HCT116 (cell line): ENCODE measurements around the gene ENTPD3.

ENCODE experiments used
- EZH2phosphoT487 ChIP-seq: fragments of 200-600 bp; IDR thresholded peaks from 2 replicates; pipeline ENCODE4 v1.6.1; 2018; ENCODE audit warnings: antibody characterized with exemption, borderline replicate concordance
- JUND ChIP-seq: IDR thresholded peaks from 2 replicates; pipeline ENCODE4 v1.6.1; 2012
- RAD21 ChIP-seq: IDR thresholded peaks from 2 replicates; pipeline ENCODE4 v1.6.1; 2012; ENCODE audit warnings: low read depth, mild to moderate bottlenecking
- ZFX ChIP-seq: fragments of 450-650 bp; IDR thresholded peaks from 2 replicates; pipeline ENCODE4 v1.6.1; 2017
- TF ChIP-seq, protein P1 (sequence below), 3 experiments: fragments of 200-600 bp in 1 of 3; sonication (generic) in 1 of 3; IDR thresholded peaks in 2 of 3; conservative IDR thresholded peaks in 1 of 3; 2 replicates each; pipeline ENCODE4 v1.5.1; 2012 to 2017; ENCODE audit warnings: low read depth in 2 of 3, low read length in 2 of 3, antibody characterized with exemption in 1 of 3, borderline replicate concordance in 1 of 3, control low read depth in 1 of 3, mild to moderate bottlenecking in 1 of 3, mixed read lengths in 1 of 3, mixed run types in 1 of 3, moderate library complexity in 1 of 3; ENCODE audit not compliant: insufficient read depth in 1 of 3

GRCh38 chr3:40339871-40340270 is 47.1 kb upstream of the ENTPD3 start:
- TF ChIP-seq RAD21 = no peak
- no peak for TF ChIP-seq ZFX
- no peak for TF ChIP-seq EZH2phosphoT487
- TF ChIP-seq, protein P1, sequence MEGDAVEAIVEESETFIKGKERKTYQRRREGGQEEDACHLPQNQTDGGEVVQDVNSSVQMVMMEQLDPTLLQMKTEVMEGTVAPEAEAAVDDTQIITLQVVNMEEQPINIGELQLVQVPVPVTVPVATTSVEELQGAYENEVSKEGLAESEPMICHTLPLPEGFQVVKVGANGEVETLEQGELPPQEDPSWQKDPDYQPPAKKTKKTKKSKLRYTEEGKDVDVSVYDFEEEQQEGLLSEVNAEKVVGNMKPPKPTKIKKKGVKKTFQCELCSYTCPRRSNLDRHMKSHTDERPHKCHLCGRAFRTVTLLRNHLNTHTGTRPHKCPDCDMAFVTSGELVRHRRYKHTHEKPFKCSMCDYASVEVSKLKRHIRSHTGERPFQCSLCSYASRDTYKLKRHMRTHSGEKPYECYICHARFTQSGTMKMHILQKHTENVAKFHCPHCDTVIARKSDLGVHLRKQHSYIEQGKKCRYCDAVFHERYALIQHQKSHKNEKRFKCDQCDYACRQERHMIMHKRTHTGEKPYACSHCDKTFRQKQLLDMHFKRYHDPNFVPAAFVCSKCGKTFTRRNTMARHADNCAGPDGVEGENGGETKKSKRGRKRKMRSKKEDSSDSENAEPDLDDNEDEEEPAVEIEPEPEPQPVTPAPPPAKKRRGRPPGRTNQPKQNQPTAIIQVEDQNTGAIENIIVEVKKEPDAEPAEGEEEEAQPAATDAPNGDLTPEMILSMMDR (IDR thresholded peaks at IDR 0.05 in 2 of 3, conservative IDR thresholded peaks at IDR 0.05 in 1 of 3; ENCODE audit: borderline replicate concordance in 1 of 3, insufficient read depth in 1 of 3, low read depth in 2 of 3, low read length in 2 of 3) = no peak
- no peak for TF ChIP-seq JUND
